ENCODE results near the gene LARGE1.

LARGE1 gene

DNA sequence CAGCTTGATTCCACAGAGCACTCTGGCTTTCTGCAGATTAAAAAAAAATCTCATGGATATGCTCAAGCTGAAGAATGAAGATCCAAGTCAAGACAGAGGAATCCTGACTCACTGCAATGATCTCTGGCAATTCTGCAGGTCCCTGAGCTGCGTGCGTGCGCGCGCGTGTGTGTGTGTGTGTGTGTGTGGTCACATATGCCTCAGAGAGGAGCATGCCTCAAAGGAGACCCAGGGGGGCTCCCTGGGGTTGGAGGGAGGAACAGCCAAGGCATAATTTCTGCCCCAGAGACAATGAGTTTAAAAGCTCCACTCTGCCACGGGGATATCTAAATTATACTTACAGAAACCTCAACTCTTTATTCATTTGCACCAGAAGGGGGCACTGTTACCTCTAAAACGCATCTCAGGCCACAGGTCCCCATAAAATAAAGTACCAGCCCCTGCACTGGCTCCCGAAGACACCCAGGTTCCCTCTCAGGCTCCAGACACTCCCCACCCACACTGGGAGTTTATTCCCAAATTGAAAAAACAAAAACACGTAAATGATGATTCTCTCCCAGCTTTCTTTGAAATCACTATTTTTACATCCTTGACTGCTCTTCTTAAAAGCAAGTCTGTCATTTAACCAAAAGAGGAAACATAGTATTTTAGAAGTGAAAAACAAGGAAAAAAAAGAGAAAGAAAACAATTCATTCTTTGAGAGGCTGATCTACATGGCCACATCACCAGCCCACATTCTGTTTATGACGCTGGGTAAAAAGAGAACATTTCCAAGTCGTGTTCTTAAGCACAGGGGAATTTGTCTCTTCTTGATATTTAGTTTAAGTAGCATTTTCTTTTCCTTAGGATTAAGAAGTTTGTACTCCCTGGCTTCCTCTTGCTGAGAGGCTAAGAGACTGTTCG, 401.0 kb downstream of the LARGE1 start:
- peak in 1 of 5 experiments; percentile 74 for DNase-seq

- no peak for DNase-seq
These were observed 401.9 kb downstream of the LARGE1 start for GRCh38 chr22:33518405-33518804.

DNA sequence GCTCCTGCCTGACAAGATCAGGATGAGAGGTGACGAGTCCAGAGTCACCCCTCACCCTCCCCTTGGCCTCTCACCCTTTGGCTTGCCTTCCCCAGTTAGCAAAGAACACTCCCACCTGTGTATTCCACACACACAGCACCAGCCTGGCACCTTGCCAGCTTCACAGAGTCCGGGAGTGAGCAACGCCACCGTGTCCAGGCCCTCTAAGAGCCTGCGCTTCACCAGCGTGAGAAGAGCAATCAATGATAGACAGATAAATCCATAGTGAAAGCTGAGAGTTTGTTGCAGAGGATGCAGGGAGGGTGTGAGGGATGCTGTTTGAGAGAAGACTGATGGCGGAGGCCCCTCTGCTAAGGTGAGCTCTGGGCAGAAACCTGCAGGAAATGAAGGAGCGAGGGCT, 404.5 kb downstream of the LARGE1 start:
- DNase-seq = no peak

GRCh38 chr22:33513388-33514338, 406.6 kb downstream of the LARGE1 start:
- DNase-seq = no peak

DNA sequence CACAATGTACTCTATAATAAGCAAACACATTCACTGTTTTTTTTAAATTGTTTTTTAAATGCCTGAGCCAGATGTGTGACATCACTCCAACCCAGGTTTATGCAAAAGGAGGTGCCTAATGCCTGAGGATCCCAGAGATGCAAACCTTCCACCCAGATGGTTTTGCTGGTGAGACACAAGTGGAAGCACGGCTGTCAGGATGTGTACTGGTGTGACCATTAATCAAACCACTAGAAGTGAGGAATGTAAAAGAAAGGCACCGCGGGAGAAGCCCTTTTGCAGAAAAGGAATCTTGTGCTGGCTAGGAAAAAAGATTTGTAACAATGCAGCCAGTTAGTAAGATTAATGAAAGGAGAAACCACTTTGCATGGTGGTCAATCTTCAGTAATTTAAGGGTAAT, 407.4 kb downstream of the LARGE1 start:
- no peak for DNase-seq

- DNase-seq = no peak
These were observed 409.8 kb downstream of the LARGE1 start for GRCh38 chr22:33510429-33510904.

- DNase-seq = no peak
These were observed 415.2 kb downstream of the LARGE1 start for GRCh38 chr22:33504941-33505625.

DNA sequence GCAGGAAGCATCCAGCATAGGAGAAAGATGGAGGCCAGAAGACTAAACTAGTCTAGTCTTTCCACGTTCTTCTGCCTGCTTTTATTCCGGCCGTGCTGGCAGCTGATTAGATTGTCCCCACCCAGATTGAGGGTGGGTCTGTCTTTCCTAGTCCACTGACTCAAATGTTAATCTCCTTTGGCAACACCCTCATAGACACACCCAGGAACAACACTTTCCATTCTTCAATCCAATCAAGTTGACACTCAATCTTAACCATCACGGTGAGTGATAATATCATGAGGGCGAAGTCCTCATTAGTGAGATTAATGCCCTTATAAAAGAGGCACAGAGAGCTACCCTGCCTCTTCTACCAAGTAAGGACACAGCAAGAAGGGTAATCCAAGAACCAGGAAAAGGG, 424.2 kb downstream of the LARGE1 start:
- no peak for DNase-seq

- DNase-seq = no peak
These were observed 426.6 kb downstream of the LARGE1 start for GRCh38 chr22:33493476-33494205.

GRCh38 chr22:33492210-33492651, 428.0 kb downstream of the LARGE1 start:
- peak in 1 of 5 experiments; percentile 81 for DNase-seq

GRCh38 chr22:33487041-33487716, 433.1 kb downstream of the LARGE1 start:
- no peak for DNase-seq

DNA sequence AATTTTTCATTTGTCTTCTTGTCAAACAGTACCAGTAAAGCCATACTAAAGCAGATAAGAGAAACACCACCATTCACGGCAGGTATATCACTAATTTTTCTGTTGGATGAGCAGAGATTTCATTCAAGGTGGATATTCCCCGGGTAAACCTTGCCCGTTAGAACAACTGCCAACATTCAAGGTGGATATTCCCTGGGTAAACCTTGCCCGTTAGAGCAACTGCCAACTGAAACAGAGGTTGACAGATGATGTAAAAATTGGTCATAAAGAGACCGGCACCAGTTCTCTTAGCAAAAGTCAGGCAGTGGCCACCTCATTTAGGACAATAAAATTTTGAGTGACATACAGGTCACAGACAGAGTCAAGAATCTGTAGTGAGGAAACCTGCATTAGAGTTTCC, 438.7 kb downstream of the LARGE1 start:
- DNase-seq = no peak

DNA sequence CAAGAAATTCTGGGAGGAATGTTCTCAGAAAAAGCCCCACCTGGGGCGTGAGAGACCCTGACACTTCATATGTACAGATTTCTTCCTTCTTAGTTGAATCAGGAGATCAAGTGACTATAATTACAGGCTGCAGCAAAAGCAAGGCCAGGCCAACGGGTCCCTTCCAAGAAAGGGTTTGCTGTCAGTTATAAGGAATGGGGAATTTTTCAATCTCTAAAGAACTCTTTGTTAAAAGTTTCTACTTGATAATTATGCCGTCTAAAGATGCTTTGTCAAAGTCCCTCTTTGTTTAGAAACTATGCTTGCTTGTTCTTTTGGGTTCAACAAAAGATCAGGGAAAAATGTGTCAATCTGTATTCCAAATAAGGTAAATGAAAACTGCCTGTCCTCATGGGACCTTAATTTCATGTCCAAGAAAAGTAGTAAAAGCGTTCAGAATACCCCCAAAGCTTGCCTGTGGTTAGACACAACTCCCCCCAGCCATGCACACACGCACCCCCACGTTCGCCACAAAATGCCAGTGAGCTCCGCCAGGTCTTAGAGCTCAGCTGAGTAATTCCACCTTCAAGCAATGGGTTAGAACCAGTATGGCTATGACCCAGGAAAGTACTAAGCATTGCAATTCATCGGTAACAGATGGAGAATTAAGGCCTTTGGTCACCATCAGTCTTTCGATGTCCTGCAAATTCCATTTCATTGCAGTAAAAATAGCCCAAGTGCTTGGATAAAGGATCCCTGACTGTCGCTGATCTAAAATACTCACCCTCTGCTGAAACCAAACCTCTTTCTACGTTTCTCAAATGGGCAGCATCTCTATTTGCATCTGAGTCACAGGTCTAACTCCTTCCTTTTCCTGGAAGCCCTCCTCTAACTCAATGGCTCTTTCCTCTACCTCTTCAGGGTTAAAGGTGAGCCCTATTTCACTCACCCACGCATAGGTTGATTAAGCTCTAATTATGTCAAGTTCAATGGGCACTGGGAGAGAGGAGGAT, 442.9 kb downstream of the LARGE1 start:
- DNase-seq = no peak

DNA sequence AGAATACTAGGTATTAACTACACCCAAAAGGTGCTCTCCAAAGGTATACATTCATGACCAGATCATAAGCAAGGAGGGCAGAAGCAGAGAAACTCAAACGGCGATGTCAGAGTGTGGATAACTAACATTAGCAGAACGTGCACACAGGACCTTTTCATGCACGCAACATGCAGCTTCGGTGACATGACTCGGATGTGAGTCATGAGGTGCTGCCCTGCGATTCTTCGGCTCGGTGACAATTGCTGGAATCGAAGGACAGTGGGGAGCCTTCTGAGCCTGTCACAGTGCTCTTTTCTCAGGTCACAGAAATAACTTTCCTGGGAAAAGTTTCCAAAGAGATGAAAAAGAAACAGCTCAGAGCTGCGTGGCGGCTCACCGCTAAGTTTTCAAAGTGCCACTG, 443.6 kb downstream of the LARGE1 start:
- DNase-seq = no peak

GRCh38 chr22:33476206-33476605, 444.1 kb downstream of the LARGE1 start:
- no peak for DNase-seq

GRCh38 chr22:33474587-33474986, 445.7 kb downstream of the LARGE1 start:
- DNase-seq = no peak

GRCh38 chr22:33472462-33473344, 447.6 kb downstream of the LARGE1 start:
- peak in 1 of 5 experiments; percentile 13 for DNase-seq

DNA sequence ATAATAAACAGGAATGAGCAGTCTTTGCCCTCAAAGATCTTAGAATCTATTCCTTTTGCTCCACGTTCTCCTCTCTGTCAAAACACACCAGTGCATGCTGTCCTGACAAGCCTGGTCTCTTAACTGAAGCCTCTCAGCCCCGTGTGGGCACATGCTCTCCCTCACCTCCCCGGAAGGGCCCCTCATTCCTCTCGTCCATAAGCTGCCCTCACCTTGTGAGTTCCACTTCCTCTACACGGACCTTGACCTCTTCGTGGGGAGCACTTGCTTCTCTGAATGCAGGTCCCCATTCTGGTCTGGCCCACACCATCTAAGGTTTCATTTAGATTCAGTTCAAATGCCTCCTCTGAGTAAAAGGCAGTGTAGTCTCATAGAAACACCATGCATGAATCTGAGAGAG, 449.8 kb downstream of the LARGE1 start:
- no peak for DNase-seq

GRCh38 chr22:33467620-33468095, 452.6 kb downstream of the LARGE1 start:
- no peak for DNase-seq
